GM18517 (cell line): ENCODE data around the gene KPNA3.
A peak's percentile ranks its signal among the peaks of the same experiment; 100 is the strongest.
"Not testable (repeated sequence)": the region's sequence is repeated elsewhere in the genome, so short reads cannot be mapped to it uniquely, and the experiment has no call there.

Experiments used
- ATAC-seq: cut with Tn5 transposase; IDR thresholded peaks from one replicate; pipeline ENCODE4 v1.9.1; 2021; ENCODE audit warnings: mild to moderate bottlenecking, moderate library complexity; ENCODE audit not compliant: unreplicated experiment

The KPNA3 gene

GRCh38 chr13:49807681-49808080 lies 15.2 kb upstream of the KPNA3 start:
- no peak for ATAC-seq

- ATAC-seq: no peak
Observed at GRCh38 chr13:49806126-49806536, 13.6 kb upstream of the KPNA3 start.

GRCh38 chr13:49803047-49803446 lies 10.6 kb upstream of the KPNA3 start:
- not testable (repeated sequence) for ATAC-seq

- ATAC-seq: no peak
Observed at GRCh38 chr13:49802426-49802825, 9.9 kb upstream of the KPNA3 start.

GRCh38 chr13:49791711-49792549 lies 552 bp downstream of the KPNA3 start:
- peak; percentile 23 for ATAC-seq

- no peak for ATAC-seq
Observed at GRCh38 chr13:49791315-49791710, 1.2 kb downstream of the KPNA3 start.

- no peak for ATAC-seq
Observed at GRCh38 chr13:49789968-49790367, 2.5 kb downstream of the KPNA3 start.

- no peak for ATAC-seq
Observed at GRCh38 chr13:49786401-49787008, 6.0 kb downstream of the KPNA3 start.

GRCh38 chr13:49784886-49785570 lies 7.5 kb downstream of the KPNA3 start:
- no peak for ATAC-seq

GRCh38 chr13:49783865-49784264 lies 8.6 kb downstream of the KPNA3 start:
- no peak for ATAC-seq

GRCh38 chr13:49782784-49783183 lies 9.7 kb downstream of the KPNA3 start:
- ATAC-seq: no peak

- ATAC-seq: no peak
Observed at GRCh38 chr13:49781806-49782205, 10.7 kb downstream of the KPNA3 start.

- no peak for ATAC-seq
Observed at GRCh38 chr13:49779721-49780120, 12.8 kb downstream of the KPNA3 start.

- no peak for ATAC-seq
Observed at GRCh38 chr13:49777746-49778614, 14.5 kb downstream of the KPNA3 start.

GRCh38 chr13:49776871-49777270 lies 15.6 kb downstream of the KPNA3 start:
- no peak for ATAC-seq

GRCh38 chr13:49774376-49775005 lies 18.0 kb downstream of the KPNA3 start:
- no peak for ATAC-seq

- no peak for ATAC-seq
Observed at GRCh38 chr13:49772828-49773227, 19.7 kb downstream of the KPNA3 start.

GRCh38 chr13:49761811-49762210 lies 30.7 kb downstream of the KPNA3 start:
- not testable (repeated sequence) for ATAC-seq

GRCh38 chr13:49760558-49760957 lies 31.9 kb downstream of the KPNA3 start:
- no peak for ATAC-seq

- no peak for ATAC-seq
Observed at GRCh38 chr13:49759503-49759902, 33.0 kb downstream of the KPNA3 start.
